Measurements from ENCODE around the gene TMEM185B.
A peak's percentile ranks its signal among the peaks of the same experiment; 100 is the strongest.

Gene TMEM185B

DNA sequence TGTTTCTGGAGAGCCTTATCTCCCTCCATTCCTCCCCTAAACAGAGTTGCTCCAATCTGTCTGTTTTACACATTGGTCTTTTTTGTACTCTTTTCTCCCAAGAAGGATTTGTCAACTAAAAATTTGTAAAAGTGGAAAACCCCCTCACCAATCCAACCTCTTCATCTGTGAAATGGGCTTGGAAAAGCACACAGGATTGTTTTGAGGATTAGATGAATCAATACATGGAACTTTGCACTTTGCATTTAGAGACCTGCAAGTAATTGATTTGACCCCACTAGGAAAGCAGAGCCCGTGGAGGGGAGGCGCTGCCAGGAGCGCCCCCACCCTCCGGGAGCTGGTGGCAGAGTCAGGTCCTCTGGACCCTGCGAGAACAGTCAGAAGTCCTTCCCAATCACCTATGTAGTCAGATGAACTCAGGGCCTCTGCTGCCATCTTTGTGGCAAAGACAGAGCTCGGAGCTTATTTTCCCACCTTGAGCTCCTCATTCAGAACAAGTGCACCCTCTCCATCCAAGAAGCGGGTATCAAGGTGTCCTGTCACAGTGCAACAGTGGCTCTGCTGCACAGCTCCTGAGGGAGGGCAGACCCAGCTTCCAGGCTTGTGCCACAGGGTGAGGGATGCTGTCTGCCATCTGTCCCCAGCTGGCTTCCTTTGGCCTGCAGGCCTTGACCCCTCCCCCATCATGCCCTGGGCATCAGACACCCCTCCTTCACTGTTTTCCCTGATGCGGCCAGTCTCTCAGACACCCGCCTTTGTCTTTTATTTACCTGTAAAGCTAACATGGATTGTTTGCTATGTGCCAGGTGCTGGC is 1.7 kb upstream of the TMEM185B start:
- peaks cover 0 to under 1% of the 10 kb centered on the region in 2 donors for H3K36me3 ChIP-seq (ENCODE audit: control insufficient read depth in 1 of 2, insufficient read depth in 2 of 2, low read length in 2 of 2)
- peaks cover 27 to 31% of the 10 kb centered on the region in 2 donors for H3K4me1 ChIP-seq (ENCODE audit: control insufficient read depth in 1 of 2, insufficient read depth in 2 of 2, low read length in 2 of 2)
- H3K27ac ChIP-seq (ENCODE audit: low read depth, low read length), result no peak overlapping the region
- H3K9me3 ChIP-seq (ENCODE audit: control insufficient read depth in 1 of 2, low read length in 2 of 2), result no peaks in the 10 kb centered on the region
- H3K27me3 ChIP-seq (ENCODE audit: control insufficient read depth in 1 of 2, insufficient read depth in 2 of 2, low read length in 2 of 2), result no peaks in the 10 kb centered on the region
- H3K4me3 ChIP-seq (ENCODE audit: low read depth in 1 of 2, low read length in 2 of 2), result no peak overlapping the region
- no peak overlapping the region for H3K9ac ChIP-seq (ENCODE audit: low read depth in 1 of 2, low read length in 2 of 2)

DNA sequence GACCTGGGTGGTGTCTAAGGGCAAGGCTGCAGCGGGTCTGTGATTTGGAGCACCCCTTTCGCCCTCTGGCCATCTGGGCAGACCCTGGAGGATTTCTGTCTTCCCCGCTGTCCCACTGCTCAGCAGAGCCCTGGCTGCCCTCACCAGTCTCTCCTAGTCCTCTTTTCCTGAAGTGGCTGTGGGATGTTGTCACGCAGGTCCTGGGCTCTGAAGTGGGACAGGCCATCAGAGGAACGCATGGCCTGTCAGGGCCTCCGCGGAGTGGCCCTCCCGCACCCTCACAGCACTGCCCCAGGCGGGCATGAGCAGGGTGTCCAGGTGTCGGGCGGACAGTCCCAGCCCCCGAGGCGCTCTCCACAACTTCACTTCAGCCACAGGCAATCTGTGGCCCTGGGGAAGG is 1.1 kb upstream of the TMEM185B start:
- no peak overlapping the region for H3K27ac ChIP-seq (ENCODE audit: low read depth, low read length)
- peak overlapping the region; percentile 60 to 85 for H3K9ac ChIP-seq (ENCODE audit: low read depth in 1 of 2, low read length in 2 of 2)
- H3K4me3 ChIP-seq (ENCODE audit: low read depth in 1 of 2, low read length in 2 of 2), result peak overlapping the region; percentile 60 to 76
- H3K27me3 ChIP-seq (ENCODE audit: control insufficient read depth in 1 of 2, insufficient read depth in 2 of 2, low read length in 2 of 2), result no peaks in the 10 kb centered on the region
- H3K9me3 ChIP-seq (ENCODE audit: control insufficient read depth in 1 of 2, low read length in 2 of 2), result no peaks in the 10 kb centered on the region
- peaks cover 0 to 6% of the 10 kb centered on the region in 2 donors for H3K36me3 ChIP-seq (ENCODE audit: control insufficient read depth in 1 of 2, insufficient read depth in 2 of 2, low read length in 2 of 2)
- peaks cover 25 to 30% of the 10 kb centered on the region in 2 donors for H3K4me1 ChIP-seq (ENCODE audit: control insufficient read depth in 1 of 2, insufficient read depth in 2 of 2, low read length in 2 of 2)

DNA sequence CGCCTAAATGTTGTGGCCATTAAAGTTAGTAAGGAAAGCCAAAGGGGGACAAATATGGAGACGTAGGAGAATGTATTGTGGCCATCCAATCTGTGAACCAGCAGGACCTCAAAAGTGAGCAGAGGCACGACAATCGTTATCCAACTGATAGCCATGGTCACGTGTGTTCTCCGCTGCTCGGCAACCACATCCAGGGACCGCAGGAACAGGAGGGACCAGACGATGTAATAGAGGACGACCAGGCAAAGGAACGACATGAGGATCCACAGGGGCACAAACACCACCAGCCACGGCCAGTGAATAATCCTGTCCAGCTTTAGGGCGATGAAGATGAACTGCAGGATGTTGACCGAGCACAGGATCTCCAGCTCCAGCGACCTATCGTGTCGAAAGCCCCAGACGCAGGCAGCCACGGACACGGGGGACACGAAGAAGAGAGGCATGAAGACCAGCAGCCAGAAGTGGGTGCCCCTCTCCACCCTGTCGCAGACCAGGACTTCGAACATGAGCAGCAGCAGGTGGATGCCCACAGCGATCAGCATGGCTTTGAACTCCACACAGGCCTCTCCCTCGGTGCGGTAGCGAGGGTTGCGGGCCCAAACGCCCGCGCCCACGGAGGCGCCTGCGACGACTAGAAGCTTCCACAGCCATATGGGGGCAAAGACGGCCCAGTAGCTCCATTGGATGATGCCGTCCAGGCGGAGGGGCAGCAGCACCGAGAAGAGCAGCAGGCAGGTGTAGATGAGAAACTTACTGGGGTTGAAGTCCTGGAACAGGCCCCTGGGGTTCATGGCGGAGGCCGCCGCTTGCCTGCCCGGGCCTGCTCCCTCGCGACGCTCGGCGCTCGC is 790 bp downstream of the TMEM185B start:
- Histone ChIP-seq H3K27me3 (ENCODE audit: control insufficient read depth in 1 of 2, insufficient read depth in 2 of 2, low read length in 2 of 2) (no peaks in the 10 kb centered on the region), H3K9ac (ENCODE audit: low read depth in 1 of 2, low read length in 2 of 2) (peak overlapping the region; percentile 60 to 85), H3K9me3 (ENCODE audit: control insufficient read depth in 1 of 2, low read length in 2 of 2) (no peaks in the 10 kb centered on the region), H3K4me3 (ENCODE audit: low read depth in 1 of 2, low read length in 2 of 2) (peak overlapping the region; percentile 60 to 76), H3K27ac (ENCODE audit: low read depth, low read length) (no peak overlapping the region), H3K36me3 (ENCODE audit: control insufficient read depth in 1 of 2, insufficient read depth in 2 of 2, low read length in 2 of 2) (peaks cover 0 to 12% of the 10 kb centered on the region in 2 donors), H3K4me1 (ENCODE audit: control insufficient read depth in 1 of 2, insufficient read depth in 2 of 2, low read length in 2 of 2) (peaks cover 25 to 30% of the 10 kb centered on the region in 2 donors)

DNA sequence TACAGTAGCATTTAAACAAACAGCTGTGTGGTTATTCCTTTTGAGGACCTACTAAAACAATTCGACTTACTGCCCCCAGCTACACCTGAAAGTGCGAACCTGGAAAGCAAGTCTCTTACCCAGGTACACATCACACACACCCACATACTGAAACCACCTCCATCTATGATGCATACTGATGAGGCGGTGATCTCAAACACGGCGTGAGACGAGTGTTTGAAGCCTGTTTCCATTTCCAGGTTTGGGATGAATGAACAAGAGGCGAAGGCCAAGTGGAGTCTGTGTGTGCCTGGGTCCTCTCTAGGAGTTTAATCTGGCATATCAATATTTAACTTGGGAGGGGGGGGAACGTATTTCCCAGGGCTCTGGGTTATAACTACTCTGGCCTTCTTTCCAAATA is 1.6 kb downstream of the TMEM185B start:
- Histone ChIP-seq H3K4me1 (ENCODE audit: control insufficient read depth in 1 of 2, insufficient read depth in 2 of 2, low read length in 2 of 2) (peaks cover 25 to 30% of the 10 kb centered on the region in 2 donors), H3K9ac (ENCODE audit: low read depth in 1 of 2, low read length in 2 of 2) (no peak overlapping the region), H3K9me3 (ENCODE audit: control insufficient read depth in 1 of 2, low read length in 2 of 2) (no peaks in the 10 kb centered on the region), H3K4me3 (ENCODE audit: low read depth in 1 of 2, low read length in 2 of 2) (no peak overlapping the region), H3K27me3 (ENCODE audit: control insufficient read depth in 1 of 2, insufficient read depth in 2 of 2, low read length in 2 of 2) (no peaks in the 10 kb centered on the region), H3K27ac (ENCODE audit: low read depth, low read length) (no peak overlapping the region), H3K36me3 (ENCODE audit: control insufficient read depth in 1 of 2, insufficient read depth in 2 of 2, low read length in 2 of 2) (peaks cover 0 to 12% of the 10 kb centered on the region in 2 donors)

DNA sequence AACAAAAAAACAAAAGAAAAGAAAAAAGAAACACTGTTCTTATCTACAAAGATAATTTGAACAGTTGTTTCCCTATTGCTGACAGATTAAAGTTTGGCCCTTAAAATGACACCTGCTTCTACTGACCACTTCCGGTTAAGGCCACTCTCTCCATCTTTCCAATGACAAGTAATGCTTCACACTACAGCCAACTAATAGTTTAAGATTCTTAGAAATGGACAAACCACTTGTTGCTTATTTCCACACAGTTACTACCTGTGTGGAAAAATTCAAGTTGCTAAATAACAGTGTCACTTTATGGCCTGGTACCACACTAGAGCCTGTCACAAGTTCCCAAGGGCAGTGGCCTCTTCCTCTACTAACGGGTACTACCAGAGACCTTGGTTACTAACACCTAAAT is 2.4 kb downstream of the TMEM185B start:
- Histone ChIP-seq H3K4me3 (ENCODE audit: low read depth in 1 of 2, low read length in 2 of 2) (no peak overlapping the region), H3K27me3 (ENCODE audit: control insufficient read depth in 1 of 2, insufficient read depth in 2 of 2, low read length in 2 of 2) (no peaks in the 10 kb centered on the region), H3K4me1 (ENCODE audit: control insufficient read depth in 1 of 2, insufficient read depth in 2 of 2, low read length in 2 of 2) (peaks cover 25 to 30% of the 10 kb centered on the region in 2 donors), H3K9me3 (ENCODE audit: control insufficient read depth in 1 of 2, low read length in 2 of 2) (no peaks in the 10 kb centered on the region), H3K36me3 (ENCODE audit: control insufficient read depth in 1 of 2, insufficient read depth in 2 of 2, low read length in 2 of 2) (peaks cover 0 to 12% of the 10 kb centered on the region in 2 donors), H3K27ac (ENCODE audit: low read depth, low read length) (no peak overlapping the region), H3K9ac (ENCODE audit: low read depth in 1 of 2, low read length in 2 of 2) (peak overlapping the region in 1 of 2 donors; percentile 6)

DNA sequence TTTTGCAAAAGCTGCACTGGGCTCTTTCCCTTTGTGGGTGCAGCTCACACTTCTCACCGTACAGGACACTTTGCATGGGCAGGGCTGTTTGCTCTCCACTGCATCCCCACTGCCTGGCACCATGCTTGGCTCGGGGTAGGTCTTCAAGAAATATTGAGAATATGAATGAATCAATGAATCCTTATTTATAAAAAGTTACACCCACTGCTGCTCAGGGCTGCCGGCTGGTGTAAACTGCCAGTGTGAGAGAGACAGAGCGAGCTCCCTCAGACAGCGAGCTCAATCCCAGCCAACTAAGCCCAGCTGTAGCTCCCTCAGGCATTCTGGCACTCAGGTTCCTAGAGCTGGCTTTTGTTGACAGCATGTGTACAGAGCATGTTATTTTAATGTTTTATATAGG is 3.4 kb downstream of the TMEM185B start:
- peaks cover 25 to 30% of the 10 kb centered on the region in 2 donors for H3K4me1 ChIP-seq (ENCODE audit: control insufficient read depth in 1 of 2, insufficient read depth in 2 of 2, low read length in 2 of 2)
- no peak overlapping the region for H3K4me3 ChIP-seq (ENCODE audit: low read depth in 1 of 2, low read length in 2 of 2)
- no peak overlapping the region for H3K9ac ChIP-seq (ENCODE audit: low read depth in 1 of 2, low read length in 2 of 2)
- H3K36me3 ChIP-seq (ENCODE audit: control insufficient read depth in 1 of 2, insufficient read depth in 2 of 2, low read length in 2 of 2), result peaks cover 0 to 12% of the 10 kb centered on the region in 2 donors
- H3K27ac ChIP-seq (ENCODE audit: low read depth, low read length), result no peak overlapping the region
- H3K27me3 ChIP-seq (ENCODE audit: control insufficient read depth in 1 of 2, insufficient read depth in 2 of 2, low read length in 2 of 2), result no peaks in the 10 kb centered on the region
- no peaks in the 10 kb centered on the region for H3K9me3 ChIP-seq (ENCODE audit: control insufficient read depth in 1 of 2, low read length in 2 of 2)

DNA sequence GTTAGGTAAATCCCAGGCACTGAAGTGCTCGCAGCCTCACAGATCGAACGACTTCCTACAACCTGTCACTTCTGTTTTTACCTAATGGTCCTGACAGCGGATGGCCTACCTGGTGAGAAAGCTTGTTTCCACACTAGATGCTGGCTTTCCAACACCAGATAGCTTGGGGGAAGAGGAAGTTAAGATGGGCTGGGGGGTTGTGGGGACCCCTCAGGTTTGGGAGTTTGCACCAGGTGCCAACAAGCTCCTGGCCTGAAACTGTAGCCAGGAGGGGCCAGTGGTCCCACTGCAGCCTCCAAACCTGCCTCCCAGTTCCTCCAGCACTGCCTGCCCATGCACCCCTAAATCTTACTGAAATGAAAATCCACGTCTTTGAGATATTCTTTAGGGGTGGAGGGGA is 3.9 kb downstream of the TMEM185B start:
- peaks cover 23 to 28% of the 10 kb centered on the region in 2 donors for H3K4me1 ChIP-seq (ENCODE audit: control insufficient read depth in 1 of 2, insufficient read depth in 2 of 2, low read length in 2 of 2)

DNA sequence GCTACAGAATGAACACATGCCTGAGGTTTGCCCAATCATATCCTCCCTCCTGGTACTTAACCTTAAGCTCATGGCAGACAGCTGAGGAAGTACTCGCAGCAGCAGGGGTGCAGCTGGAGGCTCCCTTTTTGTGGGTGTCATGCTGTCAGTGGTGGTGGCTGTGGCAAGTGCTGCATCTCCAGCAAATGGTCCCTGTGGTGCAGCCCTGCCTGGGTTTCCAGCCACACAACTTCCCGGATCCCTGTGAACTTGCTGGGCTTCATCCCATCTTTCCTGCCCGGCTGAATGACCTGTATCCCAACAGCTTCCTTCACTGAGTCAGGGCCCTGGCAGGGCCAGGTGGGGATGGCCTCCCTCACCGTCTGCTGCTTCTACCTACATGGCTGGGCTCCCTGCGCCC is 5.0 kb downstream of the TMEM185B start:
- H3K36me3 ChIP-seq (ENCODE audit: control insufficient read depth in 1 of 2, insufficient read depth in 2 of 2, low read length in 2 of 2), result peaks cover 0 to 12% of the 10 kb centered on the region in 2 donors

More for the DNA sequence above, 3.9 kb downstream of the TMEM185B start:
- Histone ChIP-seq H3K36me3 (ENCODE audit: control insufficient read depth in 1 of 2, insufficient read depth in 2 of 2, low read length in 2 of 2) (peaks cover 0 to 12% of the 10 kb centered on the region in 2 donors), H3K4me3 (ENCODE audit: low read depth in 1 of 2, low read length in 2 of 2) (no peak overlapping the region), H3K27me3 (ENCODE audit: control insufficient read depth in 1 of 2, insufficient read depth in 2 of 2, low read length in 2 of 2) (no peaks in the 10 kb centered on the region), H3K27ac (ENCODE audit: low read depth, low read length) (no peak overlapping the region), H3K9me3 (ENCODE audit: control insufficient read depth in 1 of 2, low read length in 2 of 2) (no peaks in the 10 kb centered on the region), H3K9ac (ENCODE audit: low read depth in 1 of 2, low read length in 2 of 2) (no peak overlapping the region)

DNA sequence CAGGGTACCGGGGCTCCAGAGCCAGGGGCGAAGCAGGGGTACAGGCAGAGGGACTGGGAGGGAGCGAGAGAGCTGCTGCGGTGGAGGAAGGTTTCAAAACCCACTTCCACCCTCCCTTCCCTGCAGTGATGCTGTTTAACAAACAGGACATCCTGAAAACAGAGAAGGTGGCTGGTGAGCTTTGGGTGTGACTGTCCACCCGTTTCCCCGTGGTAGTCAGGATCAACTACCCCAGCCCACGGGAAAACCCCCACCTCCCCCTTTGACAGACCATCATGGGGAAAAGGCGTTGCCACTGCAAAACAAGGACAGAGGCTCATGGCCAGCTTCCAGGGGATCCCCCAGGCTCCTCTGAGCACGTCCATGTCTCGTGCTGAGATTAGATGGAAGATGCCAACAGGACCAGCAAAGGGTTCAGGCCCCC is 12.9 kb downstream of the TMEM185B start:
- H3K4me3 ChIP-seq (ENCODE audit: low read depth in 1 of 2, low read length in 2 of 2), result no peak overlapping the region
- H3K4me1 ChIP-seq (ENCODE audit: control insufficient read depth in 1 of 2, insufficient read depth in 2 of 2, low read length in 2 of 2), result peaks cover 0 to 4% of the 10 kb centered on the region in 2 donors
- no peaks in the 10 kb centered on the region for H3K36me3 ChIP-seq (ENCODE audit: control insufficient read depth in 1 of 2, insufficient read depth in 2 of 2, low read length in 2 of 2)
- no peak overlapping the region for H3K27ac ChIP-seq (ENCODE audit: low read depth, low read length)
- H3K27me3 ChIP-seq (ENCODE audit: control insufficient read depth in 1 of 2, insufficient read depth in 2 of 2, low read length in 2 of 2), result no peaks in the 10 kb centered on the region
- H3K9ac ChIP-seq (ENCODE audit: low read depth in 1 of 2, low read length in 2 of 2), result no peak overlapping the region
- no peaks in the 10 kb centered on the region for H3K9me3 ChIP-seq (ENCODE audit: control insufficient read depth in 1 of 2, low read length in 2 of 2)

More for the DNA sequence above, 5.0 kb downstream of the TMEM185B start:
- Histone ChIP-seq H3K9me3 (ENCODE audit: control insufficient read depth in 1 of 2, low read length in 2 of 2) (no peaks in the 10 kb centered on the region), H3K27me3 (ENCODE audit: control insufficient read depth in 1 of 2, insufficient read depth in 2 of 2, low read length in 2 of 2) (no peaks in the 10 kb centered on the region), H3K27ac (ENCODE audit: low read depth, low read length) (no peak overlapping the region), H3K4me3 (ENCODE audit: low read depth in 1 of 2, low read length in 2 of 2) (no peak overlapping the region), H3K4me1 (ENCODE audit: control insufficient read depth in 1 of 2, insufficient read depth in 2 of 2, low read length in 2 of 2) (peaks cover 15 to 21% of the 10 kb centered on the region in 2 donors), H3K9ac (ENCODE audit: low read depth in 1 of 2, low read length in 2 of 2) (no peak overlapping the region)

Data from duodenal mucosa (tissue), 2 donors.